ENCODE results near the gene TSHZ2.

Gene TSHZ2

GRCh38 chr20:53480913-53481312 lies 508.8 kb downstream of the TSHZ2 start:
- no peak overlapping the region for H3K4me3 ChIP-seq (replicated peaks in 1 of 2; ENCODE audit: low read depth in 2 of 2, low read length in 2 of 2)
- TF ChIP-seq CTCF (IDR thresholded peaks at IDR 0.05; ENCODE audit: low read depth, low read length) = no peak
- DNase-seq (ENCODE audit: low read depth in 2 of 2) = no peak

- no peak for TF ChIP-seq CTCF (IDR thresholded peaks at IDR 0.05; ENCODE audit: low read depth, low read length)
- DNase-seq (ENCODE audit: low read depth in 2 of 2) = no peak
- no peak overlapping the region for H3K4me3 ChIP-seq (replicated peaks in 1 of 2; ENCODE audit: low read depth in 2 of 2, low read length in 2 of 2)
These were observed 515.5 kb downstream of the TSHZ2 start for GRCh38 chr20:53487461-53488200.

- no peak for DNase-seq (ENCODE audit: low read depth in 2 of 2)
- TF ChIP-seq CTCF (IDR thresholded peaks at IDR 0.05; ENCODE audit: low read depth, low read length) = no peak
- H3K4me3 ChIP-seq (replicated peaks in 1 of 2; ENCODE audit: low read depth in 2 of 2, low read length in 2 of 2) = no peak overlapping the region
These were observed 516.7 kb downstream of the TSHZ2 start for GRCh38 chr20:53488775-53489272.

- no peak for TF ChIP-seq CTCF (IDR thresholded peaks at IDR 0.05; ENCODE audit: low read depth, low read length)
- DNase-seq (ENCODE audit: low read depth in 2 of 2) = no peak
- no peak overlapping the region for H3K4me3 ChIP-seq (replicated peaks in 1 of 2; ENCODE audit: low read depth in 2 of 2, low read length in 2 of 2)
These were observed 517.4 kb downstream of the TSHZ2 start for GRCh38 chr20:53489528-53489927.

- DNase-seq (ENCODE audit: low read depth in 2 of 2) = no peak
- TF ChIP-seq CTCF (IDR thresholded peaks at IDR 0.05; ENCODE audit: low read depth, low read length) = no peak
- H3K4me3 ChIP-seq (replicated peaks in 1 of 2; ENCODE audit: low read depth in 2 of 2, low read length in 2 of 2) = no peak overlapping the region
These were observed 518.5 kb downstream of the TSHZ2 start for GRCh38 chr20:53490620-53491019.

- H3K4me3 ChIP-seq (replicated peaks in 1 of 2; ENCODE audit: low read depth in 2 of 2, low read length in 2 of 2) = no peak overlapping the region
These were observed 519.3 kb downstream of the TSHZ2 start for GRCh38 chr20:53491462-53491861.

More at GRCh38 chr20:53491462-53491861, 519.3 kb downstream of the TSHZ2 start:
- DNase-seq (ENCODE audit: low read depth in 2 of 2) = no peak
- no peak for TF ChIP-seq CTCF (IDR thresholded peaks at IDR 0.05; ENCODE audit: low read depth, low read length)

All from cardiac fibroblast (primary cell).